ENCODE data around the gene RAB14.

DNA sequence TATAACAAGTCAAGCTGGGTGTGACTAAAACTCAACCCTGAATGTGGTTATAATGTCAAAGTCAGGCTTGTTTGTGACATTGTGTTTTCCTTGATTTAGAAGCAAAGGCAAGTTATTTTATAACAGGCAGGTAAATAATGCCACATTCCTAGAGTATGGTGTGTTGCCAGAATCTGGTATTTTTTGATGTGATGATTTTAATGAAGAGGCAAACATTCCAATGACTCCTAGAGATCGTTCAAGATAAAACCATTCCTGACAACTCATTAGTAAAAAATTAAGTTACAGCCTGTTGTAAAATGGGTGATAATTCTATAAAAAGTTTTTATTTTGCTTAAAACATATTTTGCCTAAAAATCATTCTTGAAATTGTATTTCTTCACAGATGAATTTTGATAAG lies 60.0 kb downstream of the RAB14 start:
- TF ChIP-seq CTCF (IDR thresholded peaks at IDR 0.05; ENCODE audit: poor library complexity) (no peak), EZH2phosphoT487 (IDR thresholded peaks at IDR 0.05; ENCODE audit: low read depth, severe bottlenecking, unreplicated experiment) (no peak), EZH2 (IDR thresholded peaks at IDR 0.05; ENCODE audit: borderline replicate concordance) (no peak)

Data from hepatocyte (in vitro differentiated cells).